ENCODE data around the gene KIAA0930.

- TF ChIP-seq POLR2A (IDR thresholded peaks at IDR 0.05) (no peak), CTCF (IDR thresholded peaks at IDR 0.05) (no peak), EP300 (IDR thresholded peaks at IDR 0.05) (no peak)
These were observed 89.2 kb downstream of the KIAA0930 start for GRCh38 chr22:45151503-45151902.
